GM04503 (cell line): ENCODE results near the gene SERPINA10.
"Not testable (repeated sequence)": the region's sequence is repeated elsewhere in the genome, so short reads cannot be mapped to it uniquely, and the experiment has no call there.

ENCODE experiments used
- DNase-seq: peaks from one replicate; pipeline ENCODE4 v3.0.0-alpha.2; 2012; ENCODE audit warnings: low read depth

SERPINA10 gene

DNA sequence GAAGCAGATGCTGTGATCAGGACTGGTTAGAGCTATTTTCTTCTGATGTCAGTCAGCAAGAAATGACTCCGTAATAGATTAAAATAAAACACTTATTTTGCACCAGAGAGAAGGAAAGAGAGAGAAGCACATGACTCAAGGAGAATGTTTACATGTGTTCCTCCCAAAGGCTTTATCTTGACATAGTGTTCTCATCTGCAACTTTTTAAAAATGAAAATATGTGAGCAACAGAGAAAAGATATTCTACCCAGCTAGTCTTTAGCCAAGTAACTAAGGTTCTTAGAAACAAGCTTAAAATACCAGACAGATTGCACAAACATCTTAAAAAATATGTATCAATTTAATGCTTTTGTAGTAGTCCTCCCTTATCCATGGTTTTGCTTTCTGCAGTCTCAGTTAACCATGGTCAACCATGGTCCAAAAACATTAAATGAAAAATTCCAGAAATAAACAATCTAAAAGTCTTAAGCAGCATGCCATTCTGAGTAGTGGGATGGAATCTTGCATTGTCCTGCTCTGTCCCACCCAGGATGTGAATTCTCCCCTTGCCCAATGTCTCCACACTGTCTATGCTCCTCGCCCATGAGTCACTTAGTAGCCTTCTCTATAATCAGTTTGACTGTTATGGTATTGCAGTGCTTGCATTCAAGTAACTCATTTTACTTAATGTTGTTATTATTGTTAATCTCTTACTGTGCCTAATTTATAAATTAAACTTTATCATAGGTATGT lies 9.9 kb downstream of the SERPINA10 start:
- DNase-seq, result no peak

GRCh38 chr14:94278731-94279130 lies 14.3 kb downstream of the SERPINA10 start:
- no peak for DNase-seq

GRCh38 chr14:94276898-94277561 lies 16.0 kb downstream of the SERPINA10 start:
- DNase-seq, result not testable (repeated sequence)

- no peak for DNase-seq
These were observed 23.9 kb downstream of the SERPINA10 start for GRCh38 chr14:94269156-94269555.

DNA sequence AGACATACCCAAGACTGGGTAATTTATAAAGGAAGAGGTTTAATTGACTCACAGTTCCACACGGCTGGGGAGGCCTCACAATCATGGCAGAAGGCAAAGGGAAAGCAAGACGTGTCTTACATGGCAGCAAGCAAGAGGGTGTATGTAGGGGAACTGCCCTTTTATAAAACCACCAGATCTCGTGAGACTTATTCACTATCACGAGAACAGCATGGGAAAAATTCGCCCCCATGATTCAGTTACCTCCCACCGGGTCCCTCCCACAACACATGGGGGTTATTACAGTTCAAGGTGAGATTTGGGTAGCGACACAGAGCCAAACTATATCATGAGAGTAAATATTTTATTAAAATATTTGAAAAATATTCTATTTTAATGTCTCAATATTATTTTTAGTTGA lies 24.5 kb downstream of the SERPINA10 start:
- DNase-seq, result not testable (repeated sequence)

GRCh38 chr14:94267352-94267751 lies 25.7 kb downstream of the SERPINA10 start:
- DNase-seq, result no peak

GRCh38 chr14:94264195-94264594 lies 28.9 kb downstream of the SERPINA10 start:
- DNase-seq, result not testable (repeated sequence)

GRCh38 chr14:94244182-94244581 lies 48.9 kb downstream of the SERPINA10 start:
- no peak for DNase-seq

GRCh38 chr14:94239406-94239805 lies 53.7 kb downstream of the SERPINA10 start:
- DNase-seq, result no peak

DNA sequence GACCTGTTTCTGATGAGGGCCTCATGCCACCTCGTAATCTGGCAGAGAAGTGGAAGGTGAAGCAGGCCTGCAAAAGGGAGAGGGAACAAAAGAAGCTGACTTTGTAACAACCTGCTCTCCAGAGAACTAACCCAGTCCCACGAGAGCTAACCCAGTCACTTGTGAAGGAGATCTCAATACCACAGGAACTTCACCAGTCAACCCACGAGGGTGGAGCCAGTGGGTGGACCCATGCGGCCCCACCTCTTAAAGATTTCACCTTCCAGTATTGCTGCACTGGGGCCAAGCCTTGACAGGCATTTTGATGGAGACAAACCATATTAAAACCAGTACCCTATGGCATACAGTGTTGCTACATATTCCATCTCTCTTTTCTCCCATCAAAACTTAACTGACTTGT lies 55.1 kb downstream of the SERPINA10 start:
- no peak for DNase-seq

DNA sequence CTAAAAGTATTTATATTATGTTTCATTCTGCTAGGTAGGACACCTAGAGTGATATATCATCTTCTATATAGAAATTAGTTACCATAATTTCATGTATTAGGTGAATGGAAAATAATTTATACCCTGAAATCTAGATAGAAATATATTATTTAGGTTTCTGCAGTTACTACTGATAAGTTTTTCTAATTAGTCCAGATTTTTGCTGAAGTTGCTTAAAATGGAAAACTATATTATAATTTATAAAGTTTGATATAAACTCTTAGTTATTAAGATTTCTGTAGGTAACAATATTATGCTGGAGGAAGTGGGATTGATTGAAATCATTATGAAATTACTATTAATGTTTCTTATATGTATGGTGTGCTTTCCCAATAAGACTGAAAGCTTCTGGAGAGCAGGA lies 56.0 kb downstream of the SERPINA10 start:
- DNase-seq, result no peak
